Stimulated activated CD8-positive, alpha-beta memory T cell treated with anti-CD3 and anti-CD28 coated beads, Interleukin-4, amount 100 ng/mL, for 24 hours (primary cell): Measurements from ENCODE around the gene OR2B2.

Experiments
- DNase-seq: peaks from one replicate; pipeline ENCODE4 v3.0.0-alpha.2; 2020; ENCODE audit warnings: low read depth

Gene OR2B2

DNA sequence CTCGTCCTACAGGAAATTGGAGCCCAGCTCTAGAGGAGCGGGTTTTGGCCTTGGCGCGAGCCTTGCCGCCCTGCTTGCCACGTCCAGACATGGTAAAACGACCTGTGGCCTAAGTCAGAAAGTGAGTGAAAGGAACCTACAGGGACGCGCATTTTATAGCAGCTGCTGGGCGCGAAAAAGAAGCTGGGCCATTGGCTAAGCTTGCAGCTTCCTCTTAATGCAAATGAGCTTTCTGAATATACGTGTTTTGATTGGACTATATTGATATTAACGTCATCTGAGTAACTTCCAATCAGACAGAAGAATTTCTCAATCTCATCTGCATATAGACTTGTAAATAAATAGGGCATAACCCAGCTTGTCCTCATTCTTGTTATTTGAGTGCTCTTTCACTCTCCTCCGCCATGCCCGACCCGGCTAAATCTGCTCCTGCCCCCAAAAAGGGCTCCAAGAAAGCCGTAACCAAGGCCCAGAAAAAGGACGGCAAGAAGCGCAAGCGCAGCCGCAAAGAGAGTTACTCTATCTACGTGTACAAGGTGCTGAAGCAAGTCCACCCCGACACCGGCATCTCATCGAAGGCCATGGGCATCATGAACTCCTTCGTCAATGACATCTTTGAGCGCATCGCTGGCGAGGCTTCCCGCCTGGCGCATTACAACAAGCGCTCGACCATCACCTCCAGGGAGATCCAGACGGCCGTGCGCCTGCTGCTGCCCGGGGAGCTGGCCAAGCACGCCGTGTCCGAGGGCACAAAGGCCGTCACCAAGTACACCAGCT is 18.9 kb downstream of the OR2B2 start:
- peak; percentile 67 for DNase-seq

DNA sequence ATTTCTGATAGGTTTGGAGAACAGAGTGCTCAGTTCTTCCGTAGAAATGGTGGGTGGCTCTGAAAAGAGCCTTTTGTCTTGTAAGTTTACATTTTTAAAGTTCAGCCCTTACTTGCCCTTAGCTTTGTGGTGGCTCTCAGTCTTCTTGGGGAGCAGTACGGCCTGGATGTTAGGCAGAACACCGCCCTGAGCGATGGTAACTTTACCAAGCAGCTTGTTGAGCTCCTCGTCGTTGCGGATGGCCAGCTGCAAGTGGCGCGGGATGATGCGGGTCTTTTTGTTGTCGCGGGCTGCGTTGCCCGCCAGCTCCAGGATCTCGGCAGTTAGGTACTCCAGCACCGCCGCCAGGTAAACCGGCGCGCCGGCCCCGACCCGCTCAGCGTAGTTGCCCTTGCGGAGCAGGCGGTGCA is 19.5 kb downstream of the OR2B2 start:
- no peak for DNase-seq

DNA sequence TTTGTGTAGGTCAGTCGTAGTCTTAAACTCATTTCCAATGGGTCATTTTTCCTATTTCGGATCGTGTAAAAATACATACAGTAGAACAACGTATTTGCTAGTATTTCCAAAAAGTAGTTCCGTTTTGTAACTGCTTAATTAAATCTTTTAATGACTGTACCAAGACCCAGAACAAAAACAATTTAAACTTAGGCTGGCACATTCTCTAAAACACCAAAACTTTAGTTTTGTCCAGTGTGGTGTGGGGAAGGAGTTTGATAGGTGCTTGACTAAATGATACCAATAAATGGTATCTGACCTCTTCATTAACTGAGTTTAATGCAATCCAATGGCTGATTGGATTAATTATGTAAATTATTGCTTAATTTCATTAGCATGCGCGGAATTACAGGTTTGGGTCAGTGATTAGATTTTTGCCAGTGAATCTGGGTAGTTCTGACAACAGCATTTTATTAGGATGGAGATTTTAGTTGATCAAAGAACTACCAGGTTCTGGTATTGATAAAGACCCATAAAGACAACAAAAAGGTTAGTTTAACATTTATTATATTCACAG is 20.8 kb downstream of the OR2B2 start:
- no peak for DNase-seq

DNA sequence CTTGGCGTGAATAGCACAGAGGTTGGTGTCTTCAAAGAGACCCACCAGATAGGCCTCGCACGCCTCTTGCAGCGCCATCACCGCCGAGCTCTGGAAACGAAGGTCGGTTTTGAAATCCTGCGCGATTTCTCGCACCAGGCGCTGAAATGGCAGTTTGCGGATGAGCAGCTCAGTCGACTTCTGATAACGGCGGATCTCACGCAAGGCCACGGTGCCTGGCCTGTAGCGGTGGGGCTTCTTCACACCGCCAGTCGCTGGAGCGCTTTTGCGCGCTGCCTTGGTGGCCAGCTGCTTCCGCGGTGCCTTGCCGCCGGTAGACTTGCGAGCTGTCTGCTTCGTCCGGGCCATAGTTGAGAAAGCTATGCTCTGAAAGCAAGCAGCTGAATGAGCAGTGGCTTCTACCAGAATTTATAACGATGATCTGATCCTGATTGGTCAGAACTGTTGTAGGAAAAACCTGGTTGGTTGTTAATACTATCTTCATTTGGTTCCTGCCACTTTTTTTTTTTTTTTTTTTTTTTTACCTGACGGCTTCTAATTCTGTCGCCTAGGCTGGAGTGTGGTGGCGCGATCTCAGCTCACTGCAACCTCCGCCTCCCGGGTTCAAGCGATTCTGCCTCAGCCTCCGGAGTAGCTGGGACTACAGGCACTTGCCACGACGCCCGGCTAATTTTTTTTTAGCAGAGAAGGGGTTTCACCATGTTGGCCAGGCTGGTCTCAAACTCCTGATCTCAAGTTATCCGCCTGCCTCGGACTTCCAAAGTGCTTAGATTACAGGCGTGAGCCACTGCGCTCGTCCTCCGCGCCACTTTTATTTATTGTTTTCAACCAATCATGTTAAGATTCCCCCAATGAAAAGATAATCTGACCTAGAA is 21.5 kb downstream of the OR2B2 start:
- peak; percentile 55 for DNase-seq

DNA sequence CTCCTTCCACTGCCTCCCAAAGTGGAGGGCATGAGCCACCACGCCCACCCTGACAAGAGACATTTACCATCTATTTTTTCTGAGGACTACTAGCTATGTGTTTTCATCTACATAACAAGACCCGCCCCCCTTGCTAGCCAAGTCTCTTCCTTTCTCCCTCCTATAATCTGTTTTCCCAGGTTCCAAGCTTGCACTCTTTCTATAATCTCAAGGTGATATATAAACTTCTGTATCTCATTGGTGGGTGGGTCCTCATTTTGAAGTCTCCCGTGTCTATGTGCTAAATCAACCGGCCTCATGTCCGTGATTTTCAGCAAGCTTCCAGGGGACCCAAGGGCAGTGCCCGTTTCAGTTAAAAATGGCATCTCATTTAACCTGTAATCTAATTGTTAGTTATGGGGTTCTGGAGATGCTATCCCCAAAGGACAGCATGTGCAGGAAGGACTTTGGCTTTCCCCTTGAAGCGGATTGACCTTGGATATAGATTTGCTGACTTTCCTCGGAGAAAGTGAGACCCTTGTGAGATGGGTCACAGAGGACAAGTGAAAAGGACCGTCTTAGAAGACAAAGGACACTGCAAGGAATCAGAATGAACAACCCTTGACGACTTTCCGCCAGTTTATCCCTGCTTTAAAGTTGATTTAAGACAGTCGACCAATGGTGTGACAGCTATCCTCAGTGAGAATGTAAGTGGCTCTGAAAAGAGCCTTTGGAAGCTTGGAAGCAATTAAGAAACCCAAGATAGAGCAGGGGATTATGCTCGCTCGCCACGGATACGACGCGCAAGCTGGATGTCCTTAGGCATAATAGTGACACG is 22.4 kb downstream of the OR2B2 start:
- DNase-seq: no peak

DNA sequence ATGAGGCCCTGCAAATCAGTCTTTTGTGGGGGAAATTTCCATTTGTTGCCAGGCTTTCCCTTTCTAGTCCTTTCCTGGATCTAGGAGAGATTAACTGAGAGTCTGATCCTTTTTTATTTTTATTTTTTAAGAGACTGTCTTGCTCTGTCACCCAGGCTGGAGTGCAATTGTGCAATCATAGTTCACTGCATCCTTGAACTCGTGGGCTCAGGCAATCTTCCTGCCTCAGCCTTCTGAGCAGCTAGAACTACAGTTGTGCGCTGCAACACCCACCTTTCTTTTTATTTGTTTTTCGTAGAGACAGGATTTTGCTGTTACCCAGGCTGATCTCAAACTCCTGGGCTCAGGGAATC is 22.9 kb downstream of the OR2B2 start:
- DNase-seq: no peak

DNA sequence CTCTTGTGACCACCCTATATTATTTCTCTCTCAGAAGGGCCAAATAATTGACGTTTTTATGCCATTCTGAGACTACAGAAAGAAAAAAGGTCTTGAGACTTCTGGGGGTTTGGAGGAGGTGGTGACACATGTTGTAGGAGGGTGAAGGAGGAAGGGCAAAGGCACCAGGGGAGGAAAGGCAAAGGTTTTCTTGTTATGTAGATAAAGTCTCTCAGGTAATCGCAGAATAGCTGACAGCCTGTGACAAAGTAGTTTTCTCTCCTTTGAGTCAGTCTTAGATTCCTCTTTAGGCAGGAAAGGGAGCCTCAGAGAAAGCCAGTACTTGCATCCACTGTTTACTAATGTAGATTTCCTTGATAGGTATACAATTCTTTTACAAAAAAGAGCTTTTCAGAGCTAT is 23.6 kb downstream of the OR2B2 start:
- no peak for DNase-seq

DNA sequence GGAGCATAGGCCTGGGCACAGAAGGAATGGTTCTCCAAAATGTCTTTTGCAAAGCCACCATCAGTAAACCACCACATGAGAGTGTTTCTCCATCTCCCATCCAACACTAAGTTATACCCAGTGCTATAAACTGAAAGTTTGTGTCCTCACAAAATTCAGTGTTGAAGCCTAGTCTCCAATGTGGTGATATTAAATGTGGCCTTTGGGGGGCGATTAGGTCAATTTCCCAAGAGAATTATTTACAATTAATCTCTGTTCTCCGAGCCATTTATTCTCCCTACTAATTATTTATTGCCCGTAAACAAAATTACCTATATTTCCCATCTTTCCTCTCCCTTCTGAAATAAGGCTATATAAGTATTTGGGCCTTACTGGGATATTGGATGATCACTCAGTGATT is 26.1 kb downstream of the OR2B2 start:
- DNase-seq: no peak

DNA sequence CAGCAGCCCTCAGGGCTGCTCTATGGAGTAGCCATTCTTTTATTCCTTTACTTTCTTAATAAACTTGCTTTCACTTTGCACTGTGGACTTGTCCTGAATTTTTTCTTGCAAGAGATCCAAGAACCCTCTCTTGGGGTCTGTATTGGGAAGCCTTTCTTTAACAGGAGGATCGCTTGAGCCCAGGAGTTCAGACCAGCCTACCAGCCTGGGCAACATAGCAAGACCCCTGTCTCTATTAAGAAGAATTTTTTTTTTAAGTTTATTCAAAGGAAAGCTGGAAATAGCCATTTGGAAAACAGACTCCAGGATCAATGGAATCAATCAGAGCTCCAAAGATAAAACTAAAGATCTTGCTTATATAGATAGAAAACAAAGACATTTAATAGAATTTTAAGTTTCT is 29.1 kb downstream of the OR2B2 start:
- no peak for DNase-seq

DNA sequence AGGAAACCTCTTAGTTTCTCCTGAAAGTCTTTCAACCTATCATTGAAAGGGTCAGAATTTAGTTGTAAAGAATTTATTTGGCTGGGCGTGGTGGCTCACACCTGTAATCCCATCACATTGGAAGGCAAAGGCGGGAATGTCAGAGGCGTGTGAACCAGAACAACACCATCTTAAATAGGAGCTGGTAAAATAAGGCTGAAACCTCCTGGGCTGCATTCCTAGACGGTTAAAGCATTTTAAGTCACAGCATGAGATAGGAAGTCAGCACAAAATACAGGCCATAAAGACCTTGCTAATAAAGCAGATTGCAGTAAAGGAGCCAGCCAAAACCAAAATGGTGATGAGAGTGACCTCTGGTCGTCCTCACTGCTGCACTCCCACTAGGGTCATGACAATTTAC is 29.6 kb downstream of the OR2B2 start:
- DNase-seq: no peak

DNA sequence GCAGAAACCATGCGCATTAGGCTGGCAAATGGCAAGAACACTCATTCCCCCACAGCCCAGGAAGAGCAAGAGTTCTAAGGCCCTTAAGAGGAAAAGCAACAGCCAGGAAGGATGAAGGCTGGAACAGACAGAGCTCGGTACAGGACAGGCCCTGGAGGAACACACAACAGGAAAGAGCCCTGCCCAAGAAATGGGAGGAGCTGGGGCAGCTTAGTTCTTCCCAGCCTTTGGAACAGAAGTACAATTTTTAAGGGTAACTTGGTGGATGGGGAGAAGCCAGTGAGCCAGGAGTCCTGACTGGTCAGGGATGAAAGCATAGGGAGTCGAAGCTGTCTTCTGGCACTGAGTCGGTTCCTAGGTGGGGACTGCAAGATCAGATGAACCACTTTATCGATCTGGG is 32.4 kb downstream of the OR2B2 start:
- no peak for DNase-seq

DNA sequence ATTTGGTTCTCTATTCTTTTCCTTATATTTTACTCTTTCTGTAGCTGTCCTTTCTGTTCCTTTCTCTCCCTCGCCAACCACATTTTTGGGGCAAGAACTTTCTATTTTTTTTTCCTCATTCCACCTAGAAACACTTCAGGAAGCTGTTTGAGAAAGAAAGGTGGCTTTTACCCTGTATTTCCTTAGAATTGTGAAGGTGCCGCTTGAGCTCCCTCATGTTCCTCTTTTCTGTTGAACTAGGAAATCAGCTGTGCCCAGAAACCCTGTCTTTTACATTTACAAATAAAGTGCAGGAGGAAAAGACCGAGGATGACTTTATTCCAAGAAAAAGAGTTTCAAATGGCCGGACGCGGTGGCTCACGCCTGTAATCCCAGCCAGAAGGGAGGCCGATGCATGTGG is 38.2 kb downstream of the OR2B2 start:
- DNase-seq: no peak

DNA sequence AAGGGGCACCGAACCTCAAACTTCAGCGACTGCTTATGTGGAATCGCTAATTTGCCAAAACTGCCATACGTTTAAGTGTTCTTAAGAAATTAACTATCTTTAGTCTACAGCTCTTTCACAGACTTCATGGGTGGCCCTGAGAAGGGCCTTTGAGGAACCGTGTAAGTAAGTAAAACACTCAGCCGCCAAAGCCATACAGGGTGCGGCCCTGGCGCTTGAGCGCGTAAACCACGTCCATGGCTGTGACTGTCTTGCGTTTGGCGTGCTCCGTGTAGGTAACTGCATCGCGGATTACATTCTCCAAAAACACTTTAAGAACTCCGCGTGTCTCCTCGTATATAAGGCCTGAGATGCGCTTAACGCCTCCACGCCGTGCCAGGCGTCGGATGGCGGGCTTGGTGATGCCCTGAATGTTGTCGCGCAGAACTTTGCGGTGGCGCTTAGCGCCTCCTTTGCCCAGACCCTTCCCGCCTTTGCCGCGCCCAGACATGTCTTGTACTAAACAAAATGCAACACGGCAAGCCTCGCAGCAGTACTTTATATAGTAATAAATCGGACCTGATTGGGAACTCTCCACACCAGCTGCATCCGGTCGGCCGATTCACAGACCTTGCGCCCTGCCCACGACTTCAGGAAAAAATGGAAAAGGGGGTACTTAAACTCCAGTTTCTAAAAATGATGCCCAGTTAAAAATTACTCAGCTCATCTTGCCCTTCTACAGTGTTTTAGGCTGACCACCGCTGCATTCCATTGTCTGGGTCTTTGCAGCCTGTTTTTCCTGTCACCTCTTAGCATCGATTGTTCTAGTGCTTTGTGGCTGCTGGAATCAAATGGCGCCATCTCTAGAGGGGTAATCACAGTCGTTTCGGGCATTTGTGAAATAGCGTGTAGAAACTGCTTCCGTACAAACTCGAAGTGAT is 38.9 kb downstream of the OR2B2 start:
- DNase-seq: no peak

DNA sequence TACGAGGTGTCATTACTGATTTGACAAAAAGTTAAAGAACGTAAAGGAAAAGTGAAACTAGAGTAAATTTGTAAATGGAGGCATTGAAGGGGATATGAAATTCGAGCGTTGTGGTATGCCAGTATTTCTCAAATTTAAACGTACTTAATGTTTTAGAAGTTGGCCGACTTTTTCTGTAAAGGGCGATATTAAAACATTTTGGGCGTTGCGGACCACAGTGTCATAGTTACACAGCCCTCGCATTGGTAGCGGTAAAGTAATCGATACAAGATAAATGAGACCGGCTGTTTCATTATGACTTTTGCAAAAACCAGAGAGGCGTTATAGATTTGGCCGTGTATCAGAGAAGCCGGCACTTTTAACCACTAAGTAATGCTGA is 39.6 kb downstream of the OR2B2 start:
- no peak for DNase-seq

DNA sequence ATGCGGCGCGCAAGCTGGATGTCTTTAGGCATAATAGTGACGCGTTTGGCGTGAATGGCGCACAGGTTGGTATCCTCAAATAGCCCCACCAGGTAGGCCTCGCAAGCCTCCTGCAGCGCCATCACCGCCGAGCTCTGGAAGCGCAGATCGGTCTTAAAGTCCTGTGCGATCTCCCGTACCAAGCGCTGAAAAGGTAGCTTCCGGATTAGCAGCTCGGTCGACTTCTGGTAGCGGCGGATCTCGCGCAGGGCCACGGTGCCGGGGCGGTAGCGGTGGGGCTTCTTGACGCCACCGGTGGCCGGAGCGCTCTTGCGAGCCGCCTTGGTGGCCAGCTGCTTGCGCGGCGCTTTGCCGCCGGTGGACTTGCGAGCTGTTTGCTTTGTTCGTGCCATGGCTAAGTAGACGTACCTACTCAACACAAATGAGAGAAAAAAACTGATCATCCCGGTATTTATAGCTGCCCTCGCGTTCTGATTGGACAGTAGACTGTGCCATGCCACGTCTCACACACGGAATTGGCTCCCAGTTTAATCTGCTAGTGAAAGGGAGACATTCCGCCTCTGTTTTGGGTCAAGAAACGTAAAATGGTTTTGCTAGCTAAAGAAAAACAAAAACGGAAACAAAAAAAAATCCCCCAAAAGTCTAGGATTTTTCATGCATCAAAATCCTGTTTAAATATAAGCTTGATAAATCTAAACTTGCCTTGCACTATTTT is 40.1 kb downstream of the OR2B2 start:
- peak; percentile 57 for DNase-seq

DNA sequence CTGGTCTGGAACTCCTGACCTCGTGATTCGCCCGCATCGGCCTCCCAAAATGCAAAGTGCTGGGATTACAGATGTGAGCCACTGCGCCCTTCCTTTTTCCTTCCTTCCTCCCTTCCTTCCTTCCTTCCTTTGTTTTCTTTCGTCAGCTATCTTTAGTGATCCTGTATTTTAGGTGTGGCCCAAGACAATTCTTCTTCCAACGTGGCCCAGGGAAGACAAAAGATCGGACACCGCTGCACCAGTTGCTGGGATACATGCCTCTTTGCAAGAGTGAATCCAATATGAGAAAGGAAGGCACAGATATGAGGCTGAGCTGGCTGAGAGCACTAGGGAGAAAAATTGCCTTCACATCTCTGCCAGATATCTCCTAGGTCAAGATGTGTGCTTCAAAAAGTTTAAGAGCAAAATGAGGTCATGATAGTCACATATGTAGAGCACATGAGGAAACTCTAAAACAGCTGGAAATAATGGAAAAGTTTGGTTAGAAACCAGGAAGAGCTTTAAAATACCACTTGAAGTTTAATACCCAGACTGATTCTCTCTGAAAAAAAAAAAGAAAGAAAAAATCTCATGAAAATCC is 41.8 kb downstream of the OR2B2 start:
- DNase-seq: no peak

DNA sequence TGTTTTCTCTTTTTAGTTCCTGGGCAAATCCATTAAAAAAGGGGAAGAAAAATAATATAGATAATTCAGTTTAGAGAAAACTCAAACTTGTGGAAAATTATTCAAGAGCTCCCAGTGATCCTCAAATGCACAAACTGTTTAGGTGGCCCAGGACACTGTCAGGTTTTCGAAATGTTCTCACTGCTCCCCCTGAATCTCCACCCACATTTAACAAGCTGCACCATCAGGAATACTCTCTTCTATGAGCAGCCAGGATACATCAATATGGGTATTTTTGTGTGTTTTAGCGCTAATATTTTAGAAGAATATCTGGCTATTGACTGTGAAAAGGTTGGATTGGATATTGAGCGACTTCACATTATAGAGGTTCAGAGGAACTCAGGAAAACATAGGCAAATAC is 43.9 kb downstream of the OR2B2 start:
- DNase-seq: no peak

DNA sequence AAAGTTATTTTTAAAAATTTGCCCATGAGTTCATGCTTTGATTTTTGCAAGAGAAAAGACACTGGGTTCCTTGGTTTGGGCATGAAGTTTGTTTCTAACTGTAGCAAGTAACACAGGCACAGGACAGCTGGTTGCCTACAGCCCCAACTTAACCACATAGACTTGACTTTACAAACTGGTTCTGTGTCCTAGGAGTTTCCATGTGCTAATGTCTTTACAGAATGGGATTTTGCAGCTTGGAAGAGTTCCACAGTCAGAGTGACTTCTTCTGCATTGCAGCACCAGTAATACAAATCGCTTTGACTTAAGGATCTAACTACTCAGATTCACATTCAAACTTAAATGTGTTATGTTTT is 44.3 kb downstream of the OR2B2 start:
- DNase-seq: no peak

DNA sequence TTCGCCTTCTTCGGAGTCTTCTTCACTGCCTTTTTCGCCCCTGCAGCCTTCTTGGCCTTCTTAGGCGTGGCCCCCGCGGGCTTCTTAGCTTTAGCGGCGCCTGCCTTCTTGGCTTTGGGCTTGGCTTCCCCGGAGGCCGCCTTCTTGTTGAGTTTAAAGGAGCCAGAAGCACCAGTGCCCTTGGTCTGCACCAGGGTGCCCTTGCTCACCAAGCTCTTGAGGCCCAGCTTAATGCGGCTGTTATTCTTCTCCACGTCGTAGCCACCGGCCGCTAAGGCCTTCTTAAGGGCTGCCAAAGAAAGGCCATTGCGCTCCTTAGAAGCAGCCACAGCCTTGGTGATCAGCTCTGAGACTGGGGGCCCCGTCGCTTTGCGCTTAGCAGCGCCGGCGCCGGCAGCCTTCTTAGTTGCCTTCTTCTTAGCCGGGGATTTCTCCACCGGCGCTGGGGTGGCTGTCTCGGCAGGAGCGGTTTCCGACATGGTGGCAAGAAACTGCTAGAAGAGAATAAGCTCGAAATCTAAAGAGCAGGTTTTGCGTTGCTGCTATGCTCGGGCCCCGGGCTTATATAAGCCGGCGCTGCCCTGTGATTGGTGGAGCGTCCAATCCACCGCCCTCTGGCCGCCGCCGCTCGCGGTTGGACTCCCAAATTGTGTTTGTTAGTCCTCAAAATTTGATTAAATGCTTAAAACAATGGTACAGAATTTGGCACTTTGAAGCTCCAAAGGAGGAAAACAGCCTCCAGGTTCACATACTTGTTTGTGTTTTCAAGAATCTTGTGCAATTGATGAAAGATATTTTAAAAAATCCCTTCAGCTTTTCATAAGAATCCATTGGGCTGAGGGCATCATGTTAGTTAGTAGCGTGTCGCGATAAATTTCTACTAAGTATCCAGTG is 44.9 kb downstream of the OR2B2 start:
- DNase-seq: peak; percentile 55
